Fibroblast of the aortic adventitia (primary cell): ENCODE results near the gene SLC25A21. TPM values are rescaled to one million over a fixed set of nuclear protein-coding genes. Genes with fewer than 3 reads are reported as not detected.

Experiments used
- DNase-seq: peaks from one replicate; pipeline ENCODE4 v3.0.0-alpha.2; 2010; ENCODE audit warnings: low read depth
- H3K4me3 ChIP-seq: 2 replicates; pipeline ENCODE4 v1.5.1; 2011; ENCODE audit warnings: low read depth, mild to moderate bottlenecking, control low read depth, low read length, moderate library complexity
- total RNA-seq: library from RNA; depleted of rRNA; stranded (reverse); fragments of >200 nt; gene quantifications from 2 replicates; pipeline ENCODE4 v1.2.3, GENCODE V29; 2012; ENCODE audit warnings: low replicate concordance
- TF ChIP-seq, protein P1 (sequence below): IDR thresholded peaks from 2 replicates; pipeline ENCODE4 v1.5.1; 2011; ENCODE audit warnings: mild to moderate bottlenecking, low read length, control low read depth, inconsistent platforms; ENCODE audit not compliant: insufficient read depth

Gene SLC25A21
- total RNA-seq, 1 donor: 1.2 TPM

DNA sequence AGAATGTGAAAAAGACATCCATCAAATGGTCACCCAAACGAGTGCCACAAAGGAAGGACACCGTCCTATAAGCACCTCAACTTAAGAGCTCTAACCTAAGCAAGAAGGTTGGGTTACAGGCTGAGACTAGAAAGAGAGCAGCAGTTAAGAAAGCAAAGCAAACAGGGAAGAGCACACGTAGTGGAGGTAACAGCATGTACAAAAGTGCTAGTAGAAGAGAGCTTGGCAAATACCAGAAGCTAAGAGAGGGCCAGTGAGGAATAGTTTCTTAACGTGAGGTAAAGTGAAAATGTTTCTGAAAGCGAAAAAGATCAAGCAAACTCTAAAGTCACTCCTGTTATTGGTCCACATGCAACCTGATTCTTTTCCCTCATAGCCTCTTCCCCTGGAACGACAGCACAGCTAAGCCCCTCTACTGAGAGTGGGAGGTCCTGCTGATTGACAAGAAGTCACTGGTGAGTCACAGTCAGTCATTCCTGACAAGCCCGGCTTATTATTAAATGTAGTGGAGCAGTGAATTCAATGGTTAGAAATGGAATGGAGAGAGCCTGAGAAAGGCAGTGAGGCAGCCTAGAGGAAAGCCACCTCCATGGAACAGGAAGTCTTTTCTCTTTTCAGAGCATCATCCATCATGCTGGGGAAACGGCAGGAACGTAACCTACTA is 204.4 kb downstream of the SLC25A21 start:
- H3K4me3 ChIP-seq: no peak overlapping the region
- TF ChIP-seq, protein P1, sequence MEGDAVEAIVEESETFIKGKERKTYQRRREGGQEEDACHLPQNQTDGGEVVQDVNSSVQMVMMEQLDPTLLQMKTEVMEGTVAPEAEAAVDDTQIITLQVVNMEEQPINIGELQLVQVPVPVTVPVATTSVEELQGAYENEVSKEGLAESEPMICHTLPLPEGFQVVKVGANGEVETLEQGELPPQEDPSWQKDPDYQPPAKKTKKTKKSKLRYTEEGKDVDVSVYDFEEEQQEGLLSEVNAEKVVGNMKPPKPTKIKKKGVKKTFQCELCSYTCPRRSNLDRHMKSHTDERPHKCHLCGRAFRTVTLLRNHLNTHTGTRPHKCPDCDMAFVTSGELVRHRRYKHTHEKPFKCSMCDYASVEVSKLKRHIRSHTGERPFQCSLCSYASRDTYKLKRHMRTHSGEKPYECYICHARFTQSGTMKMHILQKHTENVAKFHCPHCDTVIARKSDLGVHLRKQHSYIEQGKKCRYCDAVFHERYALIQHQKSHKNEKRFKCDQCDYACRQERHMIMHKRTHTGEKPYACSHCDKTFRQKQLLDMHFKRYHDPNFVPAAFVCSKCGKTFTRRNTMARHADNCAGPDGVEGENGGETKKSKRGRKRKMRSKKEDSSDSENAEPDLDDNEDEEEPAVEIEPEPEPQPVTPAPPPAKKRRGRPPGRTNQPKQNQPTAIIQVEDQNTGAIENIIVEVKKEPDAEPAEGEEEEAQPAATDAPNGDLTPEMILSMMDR: no peak
- DNase-seq: no peak

DNA sequence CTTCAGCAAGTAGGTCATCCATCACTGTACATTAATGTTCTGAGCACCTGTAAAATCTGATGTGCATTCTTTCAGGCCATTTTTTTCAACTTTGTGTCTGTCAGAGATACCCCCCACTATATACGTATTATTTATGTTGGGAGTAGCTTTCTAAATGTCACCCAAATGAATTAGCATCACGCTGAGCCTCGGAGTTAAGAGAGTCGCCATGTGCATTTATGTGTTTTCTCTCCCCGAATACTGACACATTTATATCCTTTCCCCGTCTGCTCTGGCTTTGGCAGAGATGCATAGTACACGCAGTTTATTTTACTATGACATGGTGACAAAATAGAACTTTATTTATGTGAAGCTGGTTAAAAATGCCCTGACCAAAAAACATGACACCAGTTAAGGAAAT is 216.4 kb downstream of the SLC25A21 start:
- no peak overlapping the region for H3K4me3 ChIP-seq
- no peak for DNase-seq
- TF ChIP-seq, protein P1: no peak

DNA sequence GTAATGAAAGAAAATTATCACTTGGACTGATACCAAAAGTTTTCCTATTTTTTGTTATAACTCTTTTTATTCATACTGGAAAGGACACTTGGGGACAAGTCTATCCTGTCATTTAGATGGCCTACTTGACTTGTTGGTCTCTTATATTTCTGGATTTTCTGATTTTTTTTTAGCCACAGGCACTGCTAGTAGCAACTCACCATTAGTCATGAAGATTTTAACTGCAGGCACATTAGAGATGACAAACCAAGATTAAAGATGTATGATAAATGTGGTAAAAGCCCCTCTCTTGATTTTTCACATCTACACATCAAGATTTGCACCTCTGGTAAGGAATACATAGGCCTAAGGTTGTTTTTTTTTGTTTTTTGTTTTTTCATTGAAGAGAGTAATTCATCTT is 217.0 kb downstream of the SLC25A21 start:
- no peak for DNase-seq
- TF ChIP-seq, protein P1: no peak
- H3K4me3 ChIP-seq: no peak overlapping the region

DNA sequence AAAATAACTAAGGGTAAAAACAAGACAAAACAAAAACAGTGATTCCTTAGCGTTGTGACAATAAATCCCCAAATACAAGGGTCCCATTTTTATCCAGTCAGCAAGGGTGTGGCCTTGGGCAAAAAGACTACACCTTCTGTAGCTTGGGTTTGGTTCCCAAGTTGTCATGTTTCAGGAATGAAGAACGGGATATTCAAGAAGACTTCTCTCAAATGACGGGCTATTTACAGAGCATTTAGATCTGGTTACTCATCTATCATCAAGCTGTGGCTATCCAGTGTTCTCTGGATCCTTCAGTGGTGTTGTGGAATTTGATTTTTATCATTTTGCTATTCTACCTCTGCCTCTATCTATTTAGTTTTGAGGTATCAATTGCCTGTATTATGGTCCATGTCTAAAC is 219.7 kb downstream of the SLC25A21 start:
- TF ChIP-seq, protein P1: no peak
- no peak for DNase-seq
- no peak overlapping the region for H3K4me3 ChIP-seq

DNA sequence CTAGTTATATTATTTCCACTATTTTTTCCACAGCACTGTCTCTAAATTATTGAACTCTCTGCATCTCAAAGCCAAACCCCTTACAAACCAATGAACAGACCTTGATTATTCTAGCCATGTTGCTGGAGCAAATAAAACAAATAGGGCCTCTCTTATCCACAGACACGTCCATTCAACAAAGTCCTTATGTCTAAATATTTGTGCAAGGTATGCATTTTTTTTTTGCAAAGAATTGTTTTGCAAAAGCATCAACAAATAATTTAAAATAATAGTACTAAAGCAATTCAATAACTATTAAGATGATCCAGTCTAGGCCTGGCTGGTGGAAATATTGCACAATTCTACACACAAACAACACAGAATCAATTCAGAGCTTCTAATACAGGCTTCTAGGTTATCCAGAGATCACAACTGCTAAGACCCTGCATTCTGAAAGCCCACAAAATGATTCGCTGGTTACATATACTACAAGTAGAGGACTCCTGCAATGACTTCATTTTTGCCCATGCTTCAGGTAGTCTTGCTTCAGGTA is 221.0 kb downstream of the SLC25A21 start:
- no peak overlapping the region for H3K4me3 ChIP-seq
- TF ChIP-seq, protein P1: no peak
- no peak for DNase-seq

DNA sequence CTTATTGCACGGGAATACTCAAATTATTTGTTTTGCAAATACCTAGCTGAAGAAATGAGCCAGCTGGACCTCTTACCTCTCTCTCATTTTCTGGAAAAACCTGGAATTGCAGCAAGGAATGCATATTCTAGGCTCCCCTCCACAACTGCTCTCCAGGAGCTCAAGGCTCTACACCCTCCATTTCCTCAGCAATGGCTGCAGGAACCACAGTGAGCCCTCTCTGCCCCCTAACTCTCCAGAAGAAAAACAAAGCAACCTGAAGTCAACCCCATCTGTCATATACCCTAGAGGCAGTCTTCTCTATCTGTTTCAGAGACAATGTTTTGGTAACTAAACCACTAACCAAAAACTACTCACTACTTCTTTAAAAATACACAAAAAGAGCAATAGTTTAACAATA is 221.6 kb downstream of the SLC25A21 start:
- H3K4me3 ChIP-seq: no peak overlapping the region
- TF ChIP-seq, protein P1: no peak
- DNase-seq: no peak

DNA sequence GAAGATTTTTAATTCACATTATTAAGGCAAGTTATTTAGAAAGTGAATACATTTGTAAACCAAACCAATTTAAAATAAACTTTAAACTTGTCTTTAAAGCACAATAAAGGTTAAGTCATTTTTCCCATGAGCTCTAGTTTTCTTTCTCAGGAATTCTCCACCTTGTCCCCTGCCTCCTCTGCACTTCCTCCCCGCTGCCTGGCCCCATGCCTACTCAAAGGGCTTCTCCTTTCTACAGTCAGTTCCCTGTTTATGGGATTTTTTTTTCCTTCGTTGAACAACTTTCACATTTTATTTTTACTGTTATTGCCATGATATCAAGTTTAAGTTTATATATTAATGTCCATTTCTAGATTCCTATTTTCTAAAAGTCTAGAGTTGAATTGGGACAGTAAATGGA is 223.0 kb downstream of the SLC25A21 start:
- TF ChIP-seq, protein P1: no peak
- no peak overlapping the region for H3K4me3 ChIP-seq
- no peak for DNase-seq
